ENCODE data around the gene PILRA.
"Not testable (repeated sequence)": the region's sequence is repeated elsewhere in the genome, so short reads cannot be mapped to it uniquely, and the experiment has no call there.

PILRA gene

GRCh38 chr7:100435401-100436304, 62.4 kb downstream of the PILRA start:
- DNase-seq = peak; percentile 44

GRCh38 chr7:100437150-100438100, 64.1 kb downstream of the PILRA start:
- no peak for DNase-seq

- DNase-seq = no peak
These were observed 64.9 kb downstream of the PILRA start for GRCh38 chr7:100438172-100438571.

GRCh38 chr7:100438731-100439130, 65.4 kb downstream of the PILRA start:
- not testable (repeated sequence) for DNase-seq

GRCh38 chr7:100439244-100439643, 66.0 kb downstream of the PILRA start:
- not testable (repeated sequence) for DNase-seq

GRCh38 chr7:100441641-100442535, 68.6 kb downstream of the PILRA start:
- DNase-seq = no peak

- no peak for DNase-seq
These were observed 70.0 kb downstream of the PILRA start for GRCh38 chr7:100443096-100443840.

- no peak for DNase-seq
These were observed 71.3 kb downstream of the PILRA start for GRCh38 chr7:100444311-100445278.

GRCh38 chr7:100446040-100446439, 72.8 kb downstream of the PILRA start:
- DNase-seq = no peak

GRCh38 chr7:100447363-100447762, 74.1 kb downstream of the PILRA start:
- DNase-seq = not testable (repeated sequence)

GRCh38 chr7:100449190-100449795, 76.0 kb downstream of the PILRA start:
- no peak for DNase-seq

All from stimulated activated CD4-positive, alpha-beta T cell treated with anti-CD3 and anti-CD28 coated beads, Interleukin-1b, Interleukin-23, amount 100 ng/mL, for 48 hours (primary cell).